Endothelial cell of umbilical vein (primary cell): ENCODE data around the gene ADIRF. TPM values are rescaled to one million over a fixed set of nuclear protein-coding genes. Genes with fewer than 3 reads are reported as not detected.

Source experiments
- BruUV-seq: library from RNA; stranded (reverse); fragments of 400-500 nt; replicated peaks from 2 replicates; lab custom pipeline; 2021; lab: Mats Ljungman, UMichigan
- CTCF ChIA-PET: fragments of 300-600, 350-600 bp; sonication (Branson Sonifier 250); formaldehyde crosslinking; loops from one replicate; lab custom pipeline; 2021; ENCODE audit warnings: antibody characterized with exemption, inconsistent platforms; lab: Charles Lee
- POLR2A ChIA-PET: fragments of 300-600, 350-600 bp; sonication (Branson Sonifier 250); formaldehyde crosslinking; loops from one replicate; lab custom pipeline; 2021; ENCODE audit warnings: antibody characterized with exemption, inconsistent platforms; lab: Charles Lee
- DNase-seq: peaks from one replicate; pipeline ENCODE4 v3.0.0-alpha.2; 2011; ENCODE audit warnings: low read depth, low spot score
- FAIRE-seq: peaks from 2 replicates; lab custom pipeline; 2011; peaks lifted over from hg19 to GRCh38; lab: Jason Lieb, UNC
- H2AFZ ChIP-seq: 2 replicates; pipeline ENCODE4 v1.6.0; 2012; ENCODE audit warnings: low read depth, low read length, control low read depth, inconsistent platforms
- H3K27ac ChIP-seq: 2 replicates; pipeline ENCODE4 v1.5.1; 2011; ENCODE audit warnings: low read depth, mild to moderate bottlenecking, control low read depth, low read length, moderate library complexity; ENCODE audit not compliant: insufficient read depth
- H3K27me3 ChIP-seq, 2 experiments: 2 replicates each; pipeline versions ENCODE4 v1.6.0 to v1.6.1; 2011; ENCODE audit warnings: low read length in 2 of 2, mixed read lengths in 1 of 2; ENCODE audit not compliant: control insufficient read depth in 2 of 2, insufficient read depth in 2 of 2
- H3K36me3 ChIP-seq, 2 experiments: 2 replicates in 1 of 2; 3 replicates in 1 of 2; pipeline ENCODE4 v1.5.1; 2011; ENCODE audit warnings: low read length in 2 of 2, mild to moderate bottlenecking in 1 of 2, moderate library complexity in 1 of 2; ENCODE audit not compliant: control insufficient read depth in 2 of 2, insufficient read depth in 2 of 2; ENCODE audit errors: extremely low read depth in 1 of 2
- H3K4me1 ChIP-seq: 3 replicates; pipeline ENCODE4 v1.5.1; 2011; ENCODE audit warnings: mild to moderate bottlenecking, low read length; ENCODE audit not compliant: control insufficient read depth, insufficient read depth; ENCODE audit errors: extremely low read depth
- H3K4me2 ChIP-seq: 2 replicates; pipeline ENCODE4 v1.6.1; 2011; ENCODE audit warnings: low read length, control low read depth, mixed read lengths; ENCODE audit not compliant: insufficient read depth
- H3K4me3 ChIP-seq, 3 experiments: fragments of 200-600 bp in 1 of 3; sonication (generic), shearing (Covaris generic) in 1 of 3; replicated peaks in 1 of 3; 2 replicates each; pipeline ENCODE4 v1.5.1; 2011 to 2016; ENCODE audit warnings: control low read depth in 3 of 3, low read length in 3 of 3, mild to moderate bottlenecking in 2 of 3, inconsistent platforms in 1 of 3, low read depth in 1 of 3, moderate library complexity in 1 of 3; ENCODE audit not compliant: insufficient read depth in 1 of 3
- H3K79me2 ChIP-seq: 2 replicates; pipeline ENCODE4 v1.6.0; 2012; ENCODE audit warnings: low read length, inconsistent platforms; ENCODE audit not compliant: control insufficient read depth, insufficient read depth
- H3K9ac ChIP-seq: replicated peaks from 2 replicates; pipeline ENCODE3; 2011; ENCODE audit warnings: low read length, control low read depth; ENCODE audit not compliant: insufficient read depth; ENCODE audit errors: extremely low read depth
- H3K9me1 ChIP-seq: replicated peaks from 3 replicates; pipeline ENCODE4 v1.6.0; 2011; ENCODE audit warnings: mild to moderate bottlenecking, low read length; ENCODE audit not compliant: control insufficient read depth, insufficient read depth; ENCODE audit errors: extremely low read depth
- H3K9me3 ChIP-seq: replicated peaks from 2 replicates; pipeline ENCODE4 v1.5.1; 2012; ENCODE audit warnings: low read length, inconsistent platforms; ENCODE audit not compliant: control insufficient read depth, insufficient read depth
- H4K20me1 ChIP-seq: replicated peaks from 2 replicates; pipeline ENCODE3; 2011; ENCODE audit warnings: mild to moderate bottlenecking, low read length; ENCODE audit not compliant: control insufficient read depth, insufficient read depth; ENCODE audit errors: extremely low read depth
- FOS ChIP-seq: IDR thresholded peaks from 2 replicates; pipeline ENCODE4 v1.6.1; 2011; ENCODE audit warnings: mild to moderate bottlenecking, low read length, moderate library complexity, borderline replicate concordance; ENCODE audit not compliant: insufficient read depth
- GATA2 ChIP-seq: IDR thresholded peaks from 2 replicates; pipeline ENCODE4 v1.7.0; 2011; ENCODE audit warnings: low read depth, mild to moderate bottlenecking, moderate library complexity, mixed read lengths, low read length; ENCODE audit not compliant: insufficient read length, insufficient read depth
- MAX ChIP-seq: IDR thresholded peaks from 2 replicates; pipeline ENCODE4 v1.6.1; 2011; ENCODE audit not compliant: insufficient read depth, insufficient read length
- MYC ChIP-seq: IDR thresholded peaks from one replicate; pipeline ENCODE4 v1.6.1; 2011; ENCODE audit warnings: mild to moderate bottlenecking, low read depth, low read length
- POLR2A ChIP-seq: IDR thresholded peaks from 2 replicates; pipeline ENCODE4 v1.6.1; 2012; ENCODE audit warnings: low read depth, mild to moderate bottlenecking, control low read depth, low read length
- POLR2AphosphoS5 ChIP-seq: IDR thresholded peaks from 2 replicates; pipeline ENCODE4 v1.6.1; 2012; ENCODE audit warnings: low read depth, mild to moderate bottlenecking, control low read depth, low read length, moderate library complexity; ENCODE audit not compliant: insufficient read depth
- dilution Hi-C: fragments of 300-500 bp; cut with MboI; formaldehyde crosslinking; loops from one replicate; pipeline ENCODE4 v1.15.0; 2019; ENCODE audit warnings: low sequenced_read_pairs; ENCODE audit not compliant: extremely low pct_ligation_motif_present
- intact Hi-C: fragments of 100-400 bp; cut with micrococcal nuclease; formaldehyde crosslinking; loops from one replicate; pipeline ENCODE4 v1.10.0; 2022
- polyA plus RNA-seq, 4 experiments: library from polyadenylated mRNA; depleted of rRNA in 3 of 4; stranded (reverse) in 3 of 4; unstranded in 1 of 4; fragments of >200 nt; gene quantifications; 2 replicates each; pipeline versions ENCODE4 v1.2.1 to v1.2.3, GENCODE V29; 2011 to 2012; ENCODE audit warnings: missing spikeins in 1 of 4
- total RNA-seq: library from RNA; stranded (reverse); gene quantifications from 2 replicates; pipeline ENCODE4 v1.2.3, GENCODE V29; 2021
- TF ChIP-seq, protein P1 (sequence below), 2 donors: IDR thresholded peaks; 1 replicate in 1 of 2; 2 replicates in 1 of 2; pipeline ENCODE4 v1.5.1; 2011; ENCODE audit warnings: low read length in 2 of 2, mild to moderate bottlenecking in 2 of 2, moderate library complexity in 2 of 2, control low read depth in 1 of 2, inconsistent platforms in 1 of 2, low read depth in 1 of 2; ENCODE audit not compliant: insufficient read depth in 1 of 2; ENCODE audit errors: extremely low read depth in 1 of 2

Gene ADIRF
- total and polyA plus RNA-seq, 2 donors (not counting 3 experiments of a cell fraction or from before 2014, with no cell fraction given), result 3.7 to 4.4 TPM

- Histone ChIP-seq H3K4me3 (no peak overlapping the region), H3K4me1 (no peaks in the 10 kb centered on the region), H3K79me2 (peaks cover 38% of the 10 kb centered on the region), H3K9me1 (no peaks in the 10 kb centered on the region), H3K4me2 (no peak overlapping the region), H3K9me3 (no peaks in the 10 kb centered on the region), H3K27ac (no peak overlapping the region), H4K20me1 (no peaks in the 10 kb centered on the region), H3K27me3 (no peaks in the 10 kb centered on the region), H3K9ac (no peak overlapping the region), H2AFZ (no peak overlapping the region), H3K36me3 (peaks cover 21 to 58% of the 10 kb centered on the region in 2 experiments)
- no peak for FAIRE-seq
- POLR2A ChIA-PET, result interaction anchor here (0.9 kb wide), 1 partner anchor 17 kb away, joined by 4 read pairs; no protein-coding TSS in a partner anchor
- BruUV-seq, result TSS peak; percentile 76
- CTCF ChIA-PET, result interaction anchor here (11.6 to 12.5 kb wide), 2 partner anchors 14 to 23 kb away, joined by 189 to 325 read pairs; partner anchors contain the start of genes ADIRF, MMRN2 and SNCG
- TF ChIP-seq MAX (no peak), POLR2A (no peak), MYC (no peak), FOS (no peak), POLR2AphosphoS5 (no peak), GATA2 (no peak)
- TF ChIP-seq, protein P1, sequence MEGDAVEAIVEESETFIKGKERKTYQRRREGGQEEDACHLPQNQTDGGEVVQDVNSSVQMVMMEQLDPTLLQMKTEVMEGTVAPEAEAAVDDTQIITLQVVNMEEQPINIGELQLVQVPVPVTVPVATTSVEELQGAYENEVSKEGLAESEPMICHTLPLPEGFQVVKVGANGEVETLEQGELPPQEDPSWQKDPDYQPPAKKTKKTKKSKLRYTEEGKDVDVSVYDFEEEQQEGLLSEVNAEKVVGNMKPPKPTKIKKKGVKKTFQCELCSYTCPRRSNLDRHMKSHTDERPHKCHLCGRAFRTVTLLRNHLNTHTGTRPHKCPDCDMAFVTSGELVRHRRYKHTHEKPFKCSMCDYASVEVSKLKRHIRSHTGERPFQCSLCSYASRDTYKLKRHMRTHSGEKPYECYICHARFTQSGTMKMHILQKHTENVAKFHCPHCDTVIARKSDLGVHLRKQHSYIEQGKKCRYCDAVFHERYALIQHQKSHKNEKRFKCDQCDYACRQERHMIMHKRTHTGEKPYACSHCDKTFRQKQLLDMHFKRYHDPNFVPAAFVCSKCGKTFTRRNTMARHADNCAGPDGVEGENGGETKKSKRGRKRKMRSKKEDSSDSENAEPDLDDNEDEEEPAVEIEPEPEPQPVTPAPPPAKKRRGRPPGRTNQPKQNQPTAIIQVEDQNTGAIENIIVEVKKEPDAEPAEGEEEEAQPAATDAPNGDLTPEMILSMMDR (IDR thresholded peaks at IDR 0.05; ENCODE audit: extremely low read depth in 1 of 2, insufficient read depth in 1 of 2, low read depth in 1 of 2, low read length in 2 of 2), result no peak
- intact Hi-C loops, result no loop called here
- dilution Hi-C loops, result no loop called here
- no peak for DNase-seq
Measured at GRCh38 chr10:86943316-86944030, 24.8 kb upstream of the ADIRF start.
